ENCODE measurements around the gene CHMP3. TPM values are rescaled to one million over a fixed set of nuclear protein-coding genes. Genes with fewer than 3 reads are reported as not detected.
A peak's percentile ranks its signal among the peaks of the same experiment; 100 is the strongest.

CHMP3 gene
- total and polyA plus RNA-seq, 2 of the 13 experiments (the other 11 are each of a cell fraction or from before 2014, with no cell fraction given): 64.1 to 114 TPM

- TF ChIP-seq GPN1 (CRISPR knock-in tag; IDR thresholded peaks at IDR 0.05; ENCODE audit: borderline replicate concordance): no peak
- peak; percentile 92 for TF ChIP-seq PPARG (CRISPR knock-in tag; conservative IDR thresholded peaks at IDR 0.05)
- no peak for TF ChIP-seq IRF2 (CRISPR knock-in tag; IDR thresholded peaks at IDR 0.05)
- no peak for TF ChIP-seq SNAPC4 (CRISPR knock-in tag; IDR thresholded peaks at IDR 0.05)
- TF ChIP-seq ZBTB1 (CRISPR knock-in tag; IDR thresholded peaks at IDR 0.05; ENCODE audit: borderline replicate concordance): no peak
- no peak for TF ChIP-seq ZNF382 (CRISPR knock-in tag; IDR thresholded peaks at IDR 0.05; ENCODE audit: borderline replicate concordance)
- no peak for TF ChIP-seq NR1H2 (CRISPR knock-in tag; IDR thresholded peaks at IDR 0.05; ENCODE audit: borderline replicate concordance, low read depth)
- TF ChIP-seq ZNF746 (CRISPR knock-in tag; IDR thresholded peaks at IDR 0.05): no peak
- peak; percentile 85 for TF ChIP-seq HNF4A (CRISPR knock-in tag; IDR thresholded peaks at IDR 0.05)
- no peak for TF ChIP-seq ARID2 (CRISPR knock-in tag; IDR thresholded peaks at IDR 0.05; ENCODE audit: borderline replicate concordance)
- TF ChIP-seq MAF1 (CRISPR knock-in tag; IDR thresholded peaks at IDR 0.05; ENCODE audit: borderline replicate concordance): no peak
- no peak for TF ChIP-seq ZNF572 (CRISPR knock-in tag; IDR thresholded peaks at IDR 0.05)
- no peak for TF ChIP-seq RARG (CRISPR knock-in tag; IDR thresholded peaks at IDR 0.05; ENCODE audit: low read depth)
- no peak for TF ChIP-seq DR1 (CRISPR knock-in tag; IDR thresholded peaks at IDR 0.05)
- no peak for TF ChIP-seq YEATS2 (CRISPR knock-in tag; IDR thresholded peaks at IDR 0.05; ENCODE audit: borderline replicate concordance)
- peak; percentile 23; the same call in 1 of the 2 replicates for TF ChIP-seq FOXP4 (CRISPR knock-in tag; IDR thresholded peaks at IDR 0.05)
- TF ChIP-seq GRHL1 (CRISPR knock-in tag; conservative IDR thresholded peaks at IDR 0.05): no peak
- 0 out of 2 replicates have a peak, but pooled peaks have one; percentile 19 for TF ChIP-seq HOMEZ (CRISPR knock-in tag; IDR thresholded peaks at IDR 0.05; ENCODE audit: low read depth)
- TF ChIP-seq ZNF33B (CRISPR knock-in tag; IDR thresholded peaks at IDR 0.05): no peak
- TF ChIP-seq RELA (CRISPR knock-in tag; IDR thresholded peaks at IDR 0.05): no peak
- no peak for TF ChIP-seq ARNT (IDR thresholded peaks at IDR 0.05)
- no peak for TF ChIP-seq NR2F6 (IDR thresholded peaks at IDR 0.05)
- TF ChIP-seq NR2F6 (CRISPR knock-in tag; IDR thresholded peaks at IDR 0.05): no peak
These were observed 71.2 kb downstream of the CHMP3 start (continued) for GRCh38 chr2:86492048-86492453.

Data from HepG2 (cell line).